Measurements from ENCODE around the gene KCNS1. TPM values are rescaled to one million over a fixed set of nuclear protein-coding genes. Genes with fewer than 3 reads are reported as not detected.

The KCNS1 gene
- polyA plus RNA-seq, 2 donors = 0.04 to 0.15 TPM

- H3K9me3 ChIP-seq (ENCODE audit: control insufficient read depth in 2 of 2, insufficient read depth in 1 of 2, low read depth in 1 of 2, low read length in 1 of 2) = no peaks in the 10 kb centered on the region
- H3K4me3 ChIP-seq (ENCODE audit: low read depth in 1 of 2, low read length in 2 of 2) = no peak overlapping the region
- H3K27ac ChIP-seq (ENCODE audit: low read depth in 2 of 2, low read length in 1 of 2) = no peak overlapping the region
- no peaks in the 10 kb centered on the region for H3K4me1 ChIP-seq (ENCODE audit: control insufficient read depth in 2 of 2, insufficient read depth in 2 of 2, low read length in 1 of 2)
- no peaks in the 10 kb centered on the region for H3K36me3 ChIP-seq (ENCODE audit: control insufficient read depth in 2 of 2, insufficient read depth in 2 of 2, low read length in 1 of 2)
- H3K27me3 ChIP-seq (ENCODE audit: control insufficient read depth in 1 of 2, insufficient read depth in 2 of 2, low read length in 2 of 2) = no peaks in the 10 kb centered on the region
- 93 to 94% methylated on average over 2 of the region's 2 CpGs for WGBS, 2 donors
Measured at GRCh38 chr20:45047581-45048119, 53.3 kb downstream of the KCNS1 start.

- no peaks in the 10 kb centered on the region for H3K9me3 ChIP-seq (ENCODE audit: control insufficient read depth in 2 of 2, insufficient read depth in 1 of 2, low read depth in 1 of 2, low read length in 1 of 2)
- H3K27ac ChIP-seq (ENCODE audit: low read depth in 2 of 2, low read length in 1 of 2) = no peak overlapping the region
- 90 to 93% methylated on average over 3 of the region's 3 CpGs for WGBS, 2 donors
- no peak overlapping the region for H3K4me3 ChIP-seq (ENCODE audit: low read depth in 1 of 2, low read length in 2 of 2)
- H3K27me3 ChIP-seq (ENCODE audit: control insufficient read depth in 1 of 2, insufficient read depth in 2 of 2, low read length in 2 of 2) = no peaks in the 10 kb centered on the region
- H3K36me3 ChIP-seq (ENCODE audit: control insufficient read depth in 2 of 2, insufficient read depth in 2 of 2, low read length in 1 of 2) = no peaks in the 10 kb centered on the region
- no peaks in the 10 kb centered on the region for H3K4me1 ChIP-seq (ENCODE audit: control insufficient read depth in 2 of 2, insufficient read depth in 2 of 2, low read length in 1 of 2)
Measured at GRCh38 chr20:45044601-45045000, 56.3 kb downstream of the KCNS1 start.

DNA sequence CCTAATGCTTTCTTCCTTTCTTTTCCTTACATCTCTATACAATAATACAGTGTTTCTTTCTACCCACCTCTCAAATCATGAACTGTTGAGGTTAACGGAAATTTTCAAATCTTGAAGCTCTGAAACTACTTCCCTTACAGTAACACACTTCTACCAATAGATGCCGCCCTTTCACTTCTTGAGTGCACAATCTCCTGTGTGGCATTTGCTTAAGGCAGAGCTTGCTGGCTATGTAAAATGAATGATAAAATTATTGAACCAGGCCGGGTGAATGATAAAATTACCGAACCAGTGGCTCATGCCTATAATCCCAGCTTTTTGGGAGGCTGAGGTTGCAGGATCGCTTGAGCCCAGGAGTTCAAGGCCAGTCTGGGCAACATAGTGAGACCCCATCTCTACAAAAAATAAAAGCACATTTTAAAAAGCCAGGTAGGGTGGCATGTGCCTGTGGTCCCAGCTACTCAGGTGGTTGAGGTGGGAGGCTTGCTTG, 56.8 kb downstream of the KCNS1 start:
- Histone ChIP-seq H3K36me3 (ENCODE audit: control insufficient read depth in 2 of 2, insufficient read depth in 2 of 2, low read length in 1 of 2) (no peaks in the 10 kb centered on the region), H3K27me3 (ENCODE audit: control insufficient read depth in 1 of 2, insufficient read depth in 2 of 2, low read length in 2 of 2) (no peaks in the 10 kb centered on the region), H3K4me1 (ENCODE audit: control insufficient read depth in 2 of 2, insufficient read depth in 2 of 2, low read length in 1 of 2) (no peaks in the 10 kb centered on the region), H3K4me3 (ENCODE audit: low read depth in 1 of 2, low read length in 2 of 2) (no peak overlapping the region), H3K9me3 (ENCODE audit: control insufficient read depth in 2 of 2, insufficient read depth in 1 of 2, low read depth in 1 of 2, low read length in 1 of 2) (no peaks in the 10 kb centered on the region), H3K27ac (ENCODE audit: low read depth in 2 of 2, low read length in 1 of 2) (no peak overlapping the region)
- WGBS, 2 donors = 21 to 29% methylated on average over 5 of the region's 5 CpGs

DNA sequence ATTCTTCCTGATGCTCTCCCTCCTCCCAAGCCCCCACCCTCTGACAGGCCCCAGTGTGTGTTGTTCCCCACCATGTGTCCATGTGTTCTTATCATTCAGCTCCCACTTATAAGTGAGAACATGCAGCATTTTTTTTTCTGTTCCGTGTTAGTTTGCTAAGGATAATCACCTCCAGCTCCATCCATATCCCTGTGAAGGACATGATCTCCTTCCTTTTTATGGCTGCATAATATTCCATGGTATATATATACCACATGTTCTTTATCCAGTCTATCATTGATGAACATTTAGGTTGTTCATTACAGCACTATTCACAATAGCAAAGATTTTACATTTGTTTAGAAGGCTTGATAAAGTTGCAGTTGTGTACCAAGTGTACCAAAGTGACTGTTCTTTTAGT, 57.9 kb downstream of the KCNS1 start:
- 97 to 100% methylated on average over 1 of the region's 1 CpG for WGBS, 2 donors
- H3K9me3 ChIP-seq (ENCODE audit: control insufficient read depth in 2 of 2, insufficient read depth in 1 of 2, low read depth in 1 of 2, low read length in 1 of 2) = no peaks in the 10 kb centered on the region
- H3K4me1 ChIP-seq (ENCODE audit: control insufficient read depth in 2 of 2, insufficient read depth in 2 of 2, low read length in 1 of 2) = no peaks in the 10 kb centered on the region
- no peak overlapping the region for H3K27ac ChIP-seq (ENCODE audit: low read depth in 2 of 2, low read length in 1 of 2)
- H3K4me3 ChIP-seq (ENCODE audit: low read depth in 1 of 2, low read length in 2 of 2) = no peak overlapping the region
- no peaks in the 10 kb centered on the region for H3K36me3 ChIP-seq (ENCODE audit: control insufficient read depth in 2 of 2, insufficient read depth in 2 of 2, low read length in 1 of 2)
- H3K27me3 ChIP-seq (ENCODE audit: control insufficient read depth in 1 of 2, insufficient read depth in 2 of 2, low read length in 2 of 2) = no peaks in the 10 kb centered on the region

Other genes with a start within 250 kb of the KCNS1 start
- 100 to 1,000 TPM in 1 of 2 donors, 10 to 100 TPM in 1; 53.4 to 112 TPM for gene YWHAB, start 215.4 kb downstream of the KCNS1 start, polyA plus RNA-seq
- 10 to 100 TPM; 12.1 to 31.6 TPM for gene PABPC1L, start 191.1 kb downstream of the KCNS1 start, polyA plus RNA-seq
- gene TOMM34, start 140.7 kb downstream of the KCNS1 start, polyA plus RNA-seq = 10 to 100 TPM in 1 of 2 donors, 1 to 10 TPM in 1; 6.4 to 18.5 TPM
- gene STK4, start 134.6 kb downstream of the KCNS1 start, polyA plus RNA-seq = 1 to 10 TPM; 4.7 to 4.8 TPM
- 1 to 10 TPM; 4.5 to 6.4 TPM for gene WFDC5, start 14.0 kb upstream of the KCNS1 start, polyA plus RNA-seq
- 1 to 10 TPM; 2.2 to 4.3 TPM for gene WFDC12, start 23.3 kb upstream of the KCNS1 start, polyA plus RNA-seq
- 1,000 to 10,000 TPM in 1 of 2 donors, 100 to 1,000 TPM in 1; 430 to 2,639 TPM for gene PI3, start 73.8 kb upstream of the KCNS1 start, polyA plus RNA-seq
- not detected for gene SEMG1, start 105.9 kb upstream of the KCNS1 start, polyA plus RNA-seq
- not detected for gene SEMG2, start 120.2 kb upstream of the KCNS1 start, polyA plus RNA-seq
- 1,000 to 10,000 TPM; 1,481 to 1,882 TPM for gene SLPI, start 153.4 kb upstream of the KCNS1 start, polyA plus RNA-seq
- under 1 TPM; 0.04 TPM for gene RBPJL, start 205.7 kb upstream of the KCNS1 start, polyA plus RNA-seq
- gene MATN4, start 207.2 kb upstream of the KCNS1 start, polyA plus RNA-seq = under 1 TPM; 0.08 TPM
- gene SDC4, start 247.3 kb upstream of the KCNS1 start, polyA plus RNA-seq = 10 to 100 TPM; 49.4 to 64.6 TPM